ENCODE results near the gene ZNF214.
"Not testable (repeated sequence)": the region's sequence is repeated elsewhere in the genome, so short reads cannot be mapped to it uniquely, and the experiment has no call there.

ZNF214 gene

GRCh38 chr11:6988506-6988905 is 31.6 kb downstream of the ZNF214 start:
- no peak for DNase-seq (ENCODE audit: low read depth)

- no peak for DNase-seq (ENCODE audit: low read depth)
Observed at GRCh38 chr11:6986487-6986886, 33.7 kb downstream of the ZNF214 start.

- DNase-seq (ENCODE audit: low read depth) = no peak
Observed at GRCh38 chr11:6979365-6979764, 40.8 kb downstream of the ZNF214 start.

GRCh38 chr11:6969854-6970253 is 50.3 kb downstream of the ZNF214 start:
- not testable (repeated sequence) for DNase-seq (ENCODE audit: low read depth)

GRCh38 chr11:6968816-6969215 is 51.3 kb downstream of the ZNF214 start:
- DNase-seq (ENCODE audit: low read depth) = no peak

GRCh38 chr11:6962673-6963072 is 57.5 kb downstream of the ZNF214 start:
- DNase-seq (ENCODE audit: low read depth) = no peak

GRCh38 chr11:6962141-6962540 is 58.0 kb downstream of the ZNF214 start:
- no peak for DNase-seq (ENCODE audit: low read depth)

GRCh38 chr11:6954248-6954647 is 65.9 kb downstream of the ZNF214 start:
- not testable (repeated sequence) for DNase-seq (ENCODE audit: low read depth)
